CD14-positive monocyte (primary cell): Measurements from ENCODE around the gene PINK1. TPM values are rescaled to one million over a fixed set of nuclear protein-coding genes. Genes with fewer than 3 reads are reported as not detected.
A peak's percentile ranks its signal among the peaks of the same experiment; 100 is the strongest.

Source experiments
- DNase-seq, 3 donors: peaks; one replicate each; pipeline ENCODE4 v3.0.0-alpha.2; 2011 to 2022
- H2AFZ ChIP-seq: 2 replicates; pipeline ENCODE4 v1.6.0; 2012; ENCODE audit warnings: mild to moderate bottlenecking, low read depth, low read length, inconsistent platforms; ENCODE audit not compliant: insufficient read depth, poor library complexity, severe bottlenecking
- H3K27ac ChIP-seq, 2 donors: 1 replicate in 1 of 2; 2 replicates in 1 of 2; pipeline ENCODE4 v1.5.1; 2012 to 2013; ENCODE audit warnings: low read length in 2 of 2, control low read depth in 1 of 2, inconsistent platforms in 1 of 2, low read depth in 1 of 2, mild to moderate bottlenecking in 1 of 2
- H3K27me3 ChIP-seq, 2 donors: one replicate each; pipeline versions ENCODE4 v1.6.0 to v1.6.1; 2011 to 2013; ENCODE audit warnings: low read length in 2 of 2; ENCODE audit not compliant: control insufficient read depth in 2 of 2, insufficient read depth in 2 of 2
- H3K36me3 ChIP-seq, 2 donors: replicated peaks in 1 of 2; 1 replicate in 1 of 2; 2 replicates in 1 of 2; pipeline versions ENCODE4 v1.5.1 to v1.6.1; 2012 to 2013; ENCODE audit warnings: low read length in 2 of 2, control low read depth in 1 of 2, inconsistent platforms in 1 of 2, mild to moderate bottlenecking in 1 of 2; ENCODE audit not compliant: insufficient read depth in 2 of 2, control insufficient read depth in 1 of 2
- H3K4me1 ChIP-seq, 2 donors: 1 replicate in 1 of 2; 2 replicates in 1 of 2; pipeline versions ENCODE4 v1.5.1 to v1.6.1; 2012 to 2013; ENCODE audit warnings: low read length in 2 of 2, control low read depth in 1 of 2, inconsistent platforms in 1 of 2, mild to moderate bottlenecking in 1 of 2, moderate library complexity in 1 of 2; ENCODE audit not compliant: insufficient read depth in 2 of 2, control insufficient read depth in 1 of 2
- H3K4me2 ChIP-seq: replicated peaks from 2 replicates; pipeline ENCODE3; 2012; ENCODE audit warnings: low read length, moderate library complexity, mild to moderate bottlenecking; ENCODE audit not compliant: poor library complexity, severe bottlenecking; ENCODE audit errors: extremely low read depth
- H3K4me3 ChIP-seq, 3 experiments: fragments of 200-600 bp in 1 of 3; sonication (generic) in 1 of 3; replicated peaks in 1 of 3; 1 replicate in 2 of 3; 2 replicates in 1 of 3; pipeline ENCODE4 v1.5.1; 2011 to 2013; ENCODE audit warnings: low read length in 3 of 3, mild to moderate bottlenecking in 3 of 3, control low read depth in 2 of 3, low read depth in 2 of 3, inconsistent platforms in 1 of 3, moderate library complexity in 1 of 3
- H3K79me2 ChIP-seq: 2 replicates; pipeline ENCODE4 v1.6.0; 2012; ENCODE audit warnings: mild to moderate bottlenecking, control low read depth, inconsistent platforms, low read length, moderate library complexity; ENCODE audit not compliant: insufficient read depth
- H3K9ac ChIP-seq: 2 replicates; pipeline ENCODE4 v1.6.0; 2017; ENCODE audit warnings: low read length, mild to moderate bottlenecking; ENCODE audit not compliant: insufficient read depth, poor library complexity, severe bottlenecking
- H3K9me3 ChIP-seq, 2 donors: replicated peaks in 1 of 2; 1 replicate in 1 of 2; 2 replicates in 1 of 2; pipeline versions ENCODE4 v1.5.1 to v1.6.1; 2012 to 2013; ENCODE audit warnings: low read length in 2 of 2, control low read depth in 1 of 2; ENCODE audit not compliant: control insufficient read depth in 1 of 2, insufficient read depth in 1 of 2
- H4K20me1 ChIP-seq: 2 replicates; pipeline ENCODE4 v1.6.0; 2012; ENCODE audit warnings: mild to moderate bottlenecking, low read length, control low read depth, moderate library complexity; ENCODE audit not compliant: insufficient read depth
- H3K27ac Mint-ChIP-seq, 7 donors: one replicate each; pipeline ENCODE4 v1.8.0; 2020; ENCODE audit warnings: mild to moderate bottlenecking in 7 of 7, mixed read lengths in 7 of 7, moderate library complexity in 6 of 7, inconsistent platforms in 2 of 7
- H3K27me3 Mint-ChIP-seq, 3 donors: one replicate each; pipeline ENCODE4 v1.8.0; 2021 to 2022; ENCODE audit warnings: low read depth in 3 of 3, mild to moderate bottlenecking in 3 of 3, mixed read lengths in 3 of 3, moderate library complexity in 3 of 3, inconsistent platforms in 1 of 3
- H3K36me3 Mint-ChIP-seq, 2 donors: one replicate each; pipeline ENCODE4 v1.8.0; 2020; ENCODE audit warnings: mixed read lengths in 2 of 2, inconsistent platforms in 1 of 2, mild to moderate bottlenecking in 1 of 2
- H3K4me1 Mint-ChIP-seq: one replicate; pipeline ENCODE4 v1.8.0; 2020; ENCODE audit warnings: mild to moderate bottlenecking, mixed read lengths
- H3K4me3 Mint-ChIP-seq, 2 donors: one replicate each; pipeline ENCODE4 v1.8.0; 2020; ENCODE audit warnings: mild to moderate bottlenecking in 2 of 2, mixed read lengths in 2 of 2, moderate library complexity in 1 of 2
- H3K9me3 Mint-ChIP-seq, 7 donors: one replicate each; pipeline ENCODE4 v1.8.0; 2020 to 2022; ENCODE audit warnings: mixed read lengths in 7 of 7, mild to moderate bottlenecking in 6 of 7, moderate library complexity in 6 of 7, inconsistent platforms in 2 of 7
- WGBS: methylation state at CpG from one replicate; pipeline ENCODE4 v1.1.5; 2013; ENCODE audit warnings: missing lambda C conversion rate; ENCODE audit not compliant: insufficient coverage; 5-methylcytosine and 5-hydroxymethylcytosine counted together
- intact Hi-C, 2 donors: fragments of 100-400 bp; cut with micrococcal nuclease; formaldehyde crosslinking; loops; one replicate each; pipeline versions ENCODE4 v1.15.0 to v1.15.1; 2023
- polyA plus RNA-seq, 3 donors: library from polyadenylated mRNA; depleted of rRNA in 1 of 3; unstranded in 2 of 3; stranded (reverse) in 1 of 3; fragments of 300-500 nt in 2 of 3; fragments of >200 nt in 1 of 3; fragmentation: Illumina TruSeq in 2 of 3; gene quantifications; 1 replicate in 2 of 3; 2 replicates in 1 of 3; pipeline ENCODE4 v1.2.3, GENCODE V29; 2012 to 2021
- TF ChIP-seq, protein P1 (sequence below): fragments of 200-600 bp; IDR thresholded peaks from one replicate; pipeline ENCODE4 v1.8.0; 2022; ENCODE audit warnings: antibody characterized with exemption, mild to moderate bottlenecking

PINK1 gene
- polyA plus RNA-seq, 3 donors, result 21.6 to 32.7 (median 24.0) TPM

DNA sequence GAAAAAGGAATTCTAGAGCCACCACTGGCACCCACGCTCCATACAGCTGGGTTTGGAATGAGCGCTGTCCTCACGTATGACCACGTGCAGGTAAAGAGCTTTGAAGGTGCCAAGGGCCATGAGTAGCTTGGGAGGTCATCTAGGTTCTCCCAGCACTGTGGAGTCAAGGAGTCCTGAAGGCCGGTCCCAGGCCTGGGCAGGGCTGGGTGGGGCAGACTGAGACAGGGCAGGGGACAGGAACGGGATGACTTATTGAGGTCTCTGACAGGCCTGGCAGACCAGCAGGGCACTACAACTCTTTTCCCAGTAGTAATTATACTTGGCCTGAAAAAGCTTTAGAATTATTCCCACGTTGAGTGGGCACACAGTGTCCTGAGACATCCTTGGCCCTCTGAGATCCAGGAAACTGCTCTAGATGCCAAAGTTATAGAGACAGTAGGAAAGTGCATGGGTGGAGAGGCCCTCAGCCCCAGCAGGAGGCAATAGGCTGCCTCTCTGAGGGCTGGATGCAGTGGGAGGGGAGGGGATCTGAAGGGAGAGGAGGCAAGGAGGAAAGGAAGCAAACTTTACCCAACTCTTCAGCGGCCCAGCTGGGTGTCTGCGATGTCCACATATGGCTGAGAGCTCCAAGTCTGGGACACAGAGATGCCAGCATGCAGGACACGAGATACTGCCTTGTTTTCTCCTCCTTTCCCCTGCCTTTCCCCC is 46.2 kb upstream of the PINK1 start:
- Histone ChIP-seq H3K4me2 (no peak overlapping the region), H3K4me1 (peaks cover 39 to 49% of the 10 kb centered on the region in 2 donors), H3K27ac (peak overlapping the region in 1 of 2 donors; percentile 93), H2AFZ (peak overlapping the region; percentile 18), H3K27me3 (no peaks in the 10 kb centered on the region), H3K9ac (no peak overlapping the region), H3K4me3 (no peak overlapping the region), H4K20me1 (peaks cover 15% of the 10 kb centered on the region), H3K36me3 (peaks cover 2 to 10% of the 10 kb centered on the region in 2 donors), H3K79me2 (peaks cover 34% of the 10 kb centered on the region), H3K9me3 (no peaks in the 10 kb centered on the region)
- Mint-ChIP-seq H3K36me3 (peaks cover 6 to 12% of the 10 kb centered on the region in 2 donors), H3K4me1 (peaks cover 53% of the 10 kb centered on the region), H3K27me3 (peaks cover 0 to 5% (median 1%) of the 10 kb centered on the region in 3 donors), H3K9me3 (peaks cover 0 to 3% (median 0%) of the 10 kb centered on the region in 7 donors), H3K27ac (peak overlapping the region; percentile 86 to 99 (median 95)), H3K4me3 (no peak overlapping the region)
- TF ChIP-seq, protein P1, sequence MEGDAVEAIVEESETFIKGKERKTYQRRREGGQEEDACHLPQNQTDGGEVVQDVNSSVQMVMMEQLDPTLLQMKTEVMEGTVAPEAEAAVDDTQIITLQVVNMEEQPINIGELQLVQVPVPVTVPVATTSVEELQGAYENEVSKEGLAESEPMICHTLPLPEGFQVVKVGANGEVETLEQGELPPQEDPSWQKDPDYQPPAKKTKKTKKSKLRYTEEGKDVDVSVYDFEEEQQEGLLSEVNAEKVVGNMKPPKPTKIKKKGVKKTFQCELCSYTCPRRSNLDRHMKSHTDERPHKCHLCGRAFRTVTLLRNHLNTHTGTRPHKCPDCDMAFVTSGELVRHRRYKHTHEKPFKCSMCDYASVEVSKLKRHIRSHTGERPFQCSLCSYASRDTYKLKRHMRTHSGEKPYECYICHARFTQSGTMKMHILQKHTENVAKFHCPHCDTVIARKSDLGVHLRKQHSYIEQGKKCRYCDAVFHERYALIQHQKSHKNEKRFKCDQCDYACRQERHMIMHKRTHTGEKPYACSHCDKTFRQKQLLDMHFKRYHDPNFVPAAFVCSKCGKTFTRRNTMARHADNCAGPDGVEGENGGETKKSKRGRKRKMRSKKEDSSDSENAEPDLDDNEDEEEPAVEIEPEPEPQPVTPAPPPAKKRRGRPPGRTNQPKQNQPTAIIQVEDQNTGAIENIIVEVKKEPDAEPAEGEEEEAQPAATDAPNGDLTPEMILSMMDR, result no peak
- intact Hi-C loops, result loop anchor here in 1 of 2 donors (1.0 kb wide), 1 partner anchor 17 kb away; no protein-coding TSS in a partner anchor
- no peak for DNase-seq
- 97% methylated on average over 5 of the region's 10 CpGs for WGBS

- Histone ChIP-seq H4K20me1 (peaks cover 20% of the 10 kb centered on the region), H3K27ac (peak overlapping the region in 1 of 2 donors; percentile 93)
Measured at GRCh38 chr1:20587661-20588053, 45.6 kb upstream of the PINK1 start.

More at GRCh38 chr1:20587661-20588053, 45.6 kb upstream of the PINK1 start:
- H3K27ac Mint-ChIP-seq, result peak overlapping the region; percentile 95 to 99 (median 97)
- Histone ChIP-seq H3K79me2 (peaks cover 39% of the 10 kb centered on the region), H3K27me3 (no peaks in the 10 kb centered on the region), H3K4me2 (no peak overlapping the region), H3K9me3 (no peaks in the 10 kb centered on the region), H3K4me3 (no peak overlapping the region), H3K36me3 (peaks cover 2 to 16% of the 10 kb centered on the region in 2 donors), H3K9ac (no peak overlapping the region), H3K4me1 (peaks cover 44 to 54% of the 10 kb centered on the region in 2 donors), H2AFZ (no peak overlapping the region)
- WGBS, result no CpG with 5 or more reads among the region's 2 CpGs
- peaks cover 0 to 3% (median 0%) of the 10 kb centered on the region in 7 donors for H3K9me3 Mint-ChIP-seq
- H3K36me3 Mint-ChIP-seq, result peaks cover 11 to 17% of the 10 kb centered on the region in 2 donors
- DNase-seq, result peak; percentile 69 to 88 (median 75)
- intact Hi-C loops, result loop anchor here in 1 of 2 donors (1.0 kb wide), 1 partner anchor 17 kb away; no protein-coding TSS in a partner anchor
- H3K27me3 Mint-ChIP-seq, result peaks cover 0 to 5% (median 1%) of the 10 kb centered on the region in 3 donors
- peaks cover 59% of the 10 kb centered on the region for H3K4me1 Mint-ChIP-seq
- TF ChIP-seq, protein P1, result no peak
- no peak overlapping the region for H3K4me3 Mint-ChIP-seq
